Cardiac fibroblast (primary cell): ENCODE results near the gene AHNAK2.
A peak's percentile ranks its signal among the peaks of the same experiment; 100 is the strongest.

Source experiments
- DNase-seq, 2 donors: peaks; one replicate each; pipeline versions ENCODE4 v3.0.0 to v3.0.0-alpha.2; 2010; ENCODE audit warnings: low read depth in 2 of 2
- H3K4me3 ChIP-seq, 2 donors: replicated peaks in 1 of 2; 1 replicate in 1 of 2; 2 replicates in 1 of 2; pipeline ENCODE4 v1.5.1; 2011; ENCODE audit warnings: low read depth in 2 of 2, low read length in 2 of 2, mild to moderate bottlenecking in 2 of 2, moderate library complexity in 1 of 2
- TF ChIP-seq, protein P1 (sequence below): IDR thresholded peaks from one replicate; pipeline ENCODE4 v1.5.1; 2011; ENCODE audit warnings: low read depth, mild to moderate bottlenecking, low read length, inconsistent platforms

Gene AHNAK2

DNA sequence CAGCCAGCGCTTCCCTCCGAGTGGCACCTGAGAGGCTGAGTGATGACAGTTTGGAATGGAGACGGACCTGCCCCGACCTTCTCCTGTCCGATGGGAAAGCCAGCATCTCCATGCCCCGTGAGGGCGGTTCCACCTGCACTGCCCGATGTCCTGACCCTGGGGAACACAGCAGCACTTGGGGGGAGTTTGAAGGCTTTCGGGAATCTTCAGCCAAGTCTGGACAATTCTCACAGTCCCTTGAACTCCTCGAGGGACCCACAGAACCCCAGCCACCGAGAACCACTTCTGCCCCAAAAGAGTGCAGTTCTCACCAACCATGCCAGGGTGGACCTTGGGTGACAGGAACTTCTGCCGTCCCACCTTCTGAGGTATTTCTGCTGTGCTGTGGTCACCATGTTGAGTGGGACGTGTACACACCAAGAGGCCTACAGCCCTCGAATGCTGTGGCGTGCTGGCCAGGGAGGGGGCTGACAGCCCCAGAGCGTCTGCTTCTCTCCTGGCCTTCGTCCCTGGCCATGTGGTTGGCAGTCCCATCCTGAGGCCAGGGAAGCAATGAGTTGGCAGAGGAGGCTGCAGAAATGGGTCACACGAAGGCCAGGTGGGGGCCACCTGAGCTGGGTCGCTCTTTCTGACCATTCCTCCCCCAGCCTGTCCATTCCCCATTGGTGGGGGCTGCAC, 8.5 kb upstream of the AHNAK2 start:
- no peak for DNase-seq
- peak overlapping the region; percentile 66 to 79 for H3K4me3 ChIP-seq
- TF ChIP-seq, protein P1, sequence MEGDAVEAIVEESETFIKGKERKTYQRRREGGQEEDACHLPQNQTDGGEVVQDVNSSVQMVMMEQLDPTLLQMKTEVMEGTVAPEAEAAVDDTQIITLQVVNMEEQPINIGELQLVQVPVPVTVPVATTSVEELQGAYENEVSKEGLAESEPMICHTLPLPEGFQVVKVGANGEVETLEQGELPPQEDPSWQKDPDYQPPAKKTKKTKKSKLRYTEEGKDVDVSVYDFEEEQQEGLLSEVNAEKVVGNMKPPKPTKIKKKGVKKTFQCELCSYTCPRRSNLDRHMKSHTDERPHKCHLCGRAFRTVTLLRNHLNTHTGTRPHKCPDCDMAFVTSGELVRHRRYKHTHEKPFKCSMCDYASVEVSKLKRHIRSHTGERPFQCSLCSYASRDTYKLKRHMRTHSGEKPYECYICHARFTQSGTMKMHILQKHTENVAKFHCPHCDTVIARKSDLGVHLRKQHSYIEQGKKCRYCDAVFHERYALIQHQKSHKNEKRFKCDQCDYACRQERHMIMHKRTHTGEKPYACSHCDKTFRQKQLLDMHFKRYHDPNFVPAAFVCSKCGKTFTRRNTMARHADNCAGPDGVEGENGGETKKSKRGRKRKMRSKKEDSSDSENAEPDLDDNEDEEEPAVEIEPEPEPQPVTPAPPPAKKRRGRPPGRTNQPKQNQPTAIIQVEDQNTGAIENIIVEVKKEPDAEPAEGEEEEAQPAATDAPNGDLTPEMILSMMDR: no peak

DNA sequence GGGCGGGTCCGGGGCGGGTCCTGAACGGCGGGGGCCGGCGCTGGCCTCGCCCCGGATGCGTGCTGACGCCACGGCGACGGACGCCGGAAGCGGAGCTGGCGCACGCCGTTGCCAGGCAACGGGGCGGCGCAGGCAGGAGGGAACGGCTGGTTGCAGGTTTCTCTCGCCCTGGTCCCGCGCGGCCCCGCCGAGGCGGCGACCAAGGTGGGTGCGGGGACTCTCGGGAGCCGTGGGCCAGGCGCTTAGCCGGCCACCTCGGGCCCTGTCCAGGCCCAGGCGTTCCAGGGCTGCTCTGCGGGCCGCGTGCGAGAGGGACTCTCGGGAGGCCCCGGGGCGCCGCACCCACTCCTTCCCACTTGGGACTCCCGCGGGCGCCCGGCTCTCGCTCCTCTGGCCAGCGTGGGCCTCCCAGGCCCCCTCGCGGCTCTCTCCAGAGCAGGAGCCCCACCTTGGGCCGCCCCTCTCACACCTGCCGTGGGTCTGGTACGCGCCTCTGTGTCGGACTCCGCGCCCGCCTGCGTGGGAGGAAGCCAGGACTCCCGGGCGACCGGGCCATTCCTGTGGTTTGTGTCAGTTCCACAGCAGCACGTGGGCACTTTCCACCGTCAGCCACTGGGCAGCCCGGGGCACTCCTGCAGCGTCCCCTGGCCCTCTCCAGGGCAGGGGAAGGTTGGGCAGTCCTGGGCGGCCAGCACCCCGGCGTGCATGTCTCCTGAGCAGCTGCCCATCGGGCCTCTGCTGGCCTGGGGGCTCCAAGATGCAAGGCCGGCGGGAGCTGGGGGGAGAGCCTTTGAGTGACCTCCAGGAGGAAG, 7.7 kb upstream of the AHNAK2 start, which contains the start of gene CLBA1:
Gene CLBA1 (plus strand): TSS at position 114 of the 812 bp plus-strand sequence. CDS start 644 bp downstream, at position 758.
- H3K4me3 ChIP-seq: peak within 1 kb of the TSS; percentile 66 to 79
- peak; percentile 85 to 94 for DNase-seq
- TF ChIP-seq, protein P1: no peak

DNA sequence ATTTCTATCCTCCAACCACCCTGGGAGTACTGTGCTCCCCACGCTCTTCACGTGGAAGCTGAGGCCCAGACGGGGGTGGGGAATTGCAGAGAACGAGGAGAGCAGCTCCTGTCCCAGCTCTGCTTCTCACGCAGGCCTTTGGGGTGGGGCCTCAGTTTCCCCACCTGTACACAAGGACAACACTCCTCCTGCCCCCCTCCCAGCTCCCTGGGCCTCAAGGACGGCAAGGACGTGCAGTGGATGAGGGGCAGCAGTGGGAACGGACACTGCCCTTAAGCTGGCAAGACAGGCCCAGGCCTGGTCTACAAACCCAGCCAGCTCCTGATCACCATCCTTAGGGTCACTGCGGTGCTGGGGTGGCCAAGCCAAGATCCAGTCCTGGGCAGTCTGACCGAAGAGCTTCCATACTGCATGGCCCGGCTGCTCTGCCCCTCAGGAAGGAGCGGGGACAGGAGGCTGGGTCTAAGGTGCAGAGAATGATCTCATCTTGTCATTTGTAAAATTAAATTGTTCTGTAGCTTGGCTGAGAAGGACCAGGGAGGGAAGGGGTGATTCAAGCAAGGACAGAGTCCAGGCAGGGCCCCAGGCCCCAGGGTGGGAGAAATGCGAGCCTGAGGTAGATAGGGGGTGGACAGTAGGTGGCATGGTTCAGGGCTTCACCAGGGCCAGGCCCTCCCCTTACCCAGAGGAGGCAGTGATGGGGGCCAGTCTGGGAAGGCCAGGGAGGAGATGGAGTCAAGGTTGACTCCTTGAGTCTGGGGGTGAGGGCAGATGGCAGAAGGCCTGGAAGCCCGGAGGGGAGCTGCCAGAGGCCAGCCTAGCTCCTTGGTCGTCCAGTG, 6.1 kb upstream of the AHNAK2 start:
- TF ChIP-seq, protein P1: no peak
- H3K4me3 ChIP-seq: no peak overlapping the region
- no peak for DNase-seq

DNA sequence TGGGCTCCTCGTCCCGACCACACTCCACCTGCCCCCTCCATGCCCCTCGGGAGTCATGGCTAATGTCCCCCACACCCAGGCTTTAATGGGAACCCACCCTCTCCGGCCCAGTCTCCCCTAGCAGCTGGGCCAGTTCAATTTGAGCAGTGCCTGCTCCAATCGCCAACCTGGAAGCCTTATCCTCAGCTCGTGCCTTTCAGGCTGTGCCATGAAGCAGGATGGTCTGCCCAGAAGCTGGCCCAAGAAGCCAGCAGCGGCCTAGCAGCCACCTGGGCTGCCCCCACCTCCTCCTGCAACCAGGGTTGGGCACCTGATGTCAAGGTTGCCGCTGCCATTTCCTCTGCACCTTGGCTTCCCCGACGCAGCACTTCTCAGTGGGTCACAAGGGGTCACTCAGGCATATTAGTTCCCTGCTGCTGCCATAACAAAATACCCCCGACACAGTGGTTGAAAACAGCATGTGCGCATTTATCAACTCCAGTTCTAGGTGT, 5.1 kb upstream of the AHNAK2 start:
- TF ChIP-seq, protein P1: no peak
- no peak overlapping the region for H3K4me3 ChIP-seq
- no peak for DNase-seq

DNA sequence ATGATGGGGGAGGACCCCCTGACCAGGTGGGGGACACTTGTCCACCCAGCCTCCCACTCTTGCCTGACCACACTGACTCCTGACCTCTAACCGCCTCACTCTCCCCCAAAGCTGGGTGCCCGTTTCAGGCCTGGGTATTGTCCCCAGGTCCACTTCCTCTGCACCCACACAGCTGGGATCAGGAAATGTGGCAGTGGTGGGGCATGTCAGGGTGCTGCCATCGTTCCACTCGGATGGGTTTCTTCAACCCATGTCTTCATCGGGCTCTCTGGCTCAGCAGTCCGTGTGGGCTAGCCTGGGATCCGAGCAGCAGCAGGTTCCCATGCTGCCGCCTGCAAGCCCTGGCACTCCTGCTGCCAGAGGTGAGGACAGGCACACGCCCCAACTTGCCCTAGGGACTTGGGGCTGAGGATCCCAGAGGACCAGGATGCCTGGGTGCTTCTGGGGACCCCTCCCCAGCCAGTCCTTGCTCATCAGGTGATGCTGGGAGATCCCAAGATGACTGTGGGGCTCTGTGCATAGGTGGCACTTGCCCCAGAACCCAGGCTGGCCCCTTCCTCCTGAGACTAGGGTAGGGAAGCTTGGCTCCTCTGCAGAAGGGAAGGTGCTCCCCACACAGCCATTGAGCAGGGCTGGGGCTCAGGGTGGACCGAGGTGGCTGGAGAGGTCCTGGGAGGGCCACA, 4.5 kb upstream of the AHNAK2 start:
- TF ChIP-seq, protein P1: no peak

More for the DNA sequence above, 4.5 kb upstream of the AHNAK2 start:
- no peak for DNase-seq
- no peak overlapping the region for H3K4me3 ChIP-seq
